H1 (cell line): ENCODE measurements around the gene GSTO1. TPM values are rescaled to one million over a fixed set of nuclear protein-coding genes. Genes with fewer than 3 reads are reported as not detected.
A peak's percentile ranks its signal among the peaks of the same experiment; 100 is the strongest.

Experiments
- CTCF ChIA-PET: fragments of 300-600 bp; sonication (Branson Sonifier 250); formaldehyde crosslinking; loops from one replicate; lab custom pipeline; 2021; ENCODE audit not compliant: partially characterized antibody; lab: Charles Lee
- POLR2A ChIA-PET: fragments of 300-600 bp; sonication (Branson Sonifier 250); formaldehyde crosslinking; loops from one replicate; lab custom pipeline; 2021; ENCODE audit warnings: inconsistent platforms; ENCODE audit not compliant: partially characterized antibody; lab: Charles Lee
- DNase-seq, 2 experiments: peaks; one replicate each; pipeline versions ENCODE4 v3.0.0 to v3.0.0-alpha.2; 2010 to 2022; ENCODE audit warnings: low spot score in 2 of 2, low read depth in 1 of 2, mixed read lengths in 1 of 2
- FAIRE-seq: peaks from 2 replicates; lab custom pipeline; 2011; peaks lifted over from hg19 to GRCh38; lab: Jason Lieb, UNC
- H2AFZ ChIP-seq: 2 replicates; pipeline ENCODE4 v1.8.1; 2012; ENCODE audit warnings: low read length, inconsistent platforms
- H2AK5ac ChIP-seq: 2 replicates; pipeline ENCODE4 v1.6.1; 2013; ENCODE audit warnings: low read depth, low read length
- H2BK120ac ChIP-seq: replicated peaks from 2 replicates; pipeline ENCODE3; 2013; ENCODE audit warnings: low read depth, low read length, inconsistent platforms
- H2BK12ac ChIP-seq: 2 replicates; pipeline ENCODE4 v1.6.1; 2013; ENCODE audit warnings: low read depth, low read length
- H2BK15ac ChIP-seq: 2 replicates; pipeline ENCODE4 v1.6.1; 2013; ENCODE audit warnings: low read length
- H2BK20ac ChIP-seq: 2 replicates; pipeline ENCODE4 v1.6.1; 2013; ENCODE audit warnings: low read length
- H2BK5ac ChIP-seq: 2 replicates; pipeline ENCODE4 v1.6.1; 2013; ENCODE audit warnings: low read depth, low read length
- H3K14ac ChIP-seq: 2 replicates; pipeline ENCODE4 v1.6.1; 2013; ENCODE audit warnings: inconsistent platforms; ENCODE audit not compliant: insufficient read length
- H3K18ac ChIP-seq: 2 replicates; pipeline ENCODE4 v1.6.1; 2013; ENCODE audit warnings: low read length; ENCODE audit errors: extremely low read depth
- H3K23ac ChIP-seq: 2 replicates; pipeline ENCODE4 v1.6.1; 2013; ENCODE audit warnings: inconsistent platforms; ENCODE audit not compliant: insufficient read length
- H3K23me2 ChIP-seq: 2 replicates; pipeline ENCODE4 v1.6.1; 2013; ENCODE audit warnings: low read depth, low read length
- H3K27ac ChIP-seq: 2 replicates; pipeline ENCODE4 v1.6.1; 2011; ENCODE audit warnings: low read depth, low read length, inconsistent platforms
- H3K27me3 ChIP-seq, 4 experiments: replicated peaks in 1 of 4; 1 replicate in 1 of 4; 2 replicates in 3 of 4; pipeline versions ENCODE4 v1.6.1 to v1.8.1; 2011 to 2013; ENCODE audit warnings: low read length in 3 of 4, mild to moderate bottlenecking in 3 of 4, inconsistent platforms in 2 of 4, mixed read lengths in 2 of 4, moderate library complexity in 1 of 4; ENCODE audit not compliant: control insufficient read depth in 3 of 4, insufficient read depth in 3 of 4; ENCODE audit errors: extremely low read depth in 1 of 4
- H3K36me3 ChIP-seq, 4 experiments: 2 replicates each; pipeline versions ENCODE4 v1.6.1 to v1.8.1; 2011 to 2013; ENCODE audit warnings: mild to moderate bottlenecking in 4 of 4, low read length in 3 of 4, moderate library complexity in 2 of 4, control low read depth in 1 of 4, inconsistent platforms in 1 of 4; ENCODE audit not compliant: insufficient read depth in 4 of 4, control insufficient read depth in 2 of 4
- H3K4ac ChIP-seq: replicated peaks from 2 replicates; pipeline ENCODE3; 2013; ENCODE audit warnings: low read length, low read depth, mixed read lengths, inconsistent platforms; ENCODE audit not compliant: insufficient read length
- H3K4me1 ChIP-seq, 4 experiments: replicated peaks in 1 of 4; 1 replicate in 1 of 4; 2 replicates in 3 of 4; pipeline versions ENCODE4 v1.6.1 to v1.8.1; 2011 to 2013; ENCODE audit warnings: low read length in 3 of 4, inconsistent platforms in 2 of 4, mixed read lengths in 1 of 4; ENCODE audit not compliant: insufficient read depth in 4 of 4, control insufficient read depth in 3 of 4
- H3K4me2 ChIP-seq, 2 experiments: 2 replicates each; pipeline versions ENCODE4 v1.6.1 to v1.8.1; 2011 to 2013; ENCODE audit warnings: low read depth in 2 of 2, low read length in 2 of 2, control low read depth in 1 of 2, inconsistent platforms in 1 of 2, mild to moderate bottlenecking in 1 of 2; ENCODE audit not compliant: insufficient read depth in 1 of 2
- H3K4me3 ChIP-seq, 4 experiments: fragments of 200-600, 300-600 bp in 1 of 4; sonication (generic), shearing (Covaris generic), sonication (Bioruptor Twin) in 1 of 4; 2 replicates each; pipeline versions ENCODE4 v1.5.1 to v1.8.1; 2011 to 2016; ENCODE audit warnings: low read length in 4 of 4, low read depth in 3 of 4, control low read depth in 2 of 4, inconsistent platforms in 2 of 4, mild to moderate bottlenecking in 2 of 4, mixed read lengths in 1 of 4, moderate library complexity in 1 of 4; ENCODE audit not compliant: insufficient read depth in 2 of 4; ENCODE audit errors: extremely low read depth in 1 of 4
- H3K56ac ChIP-seq: replicated peaks from 2 replicates; pipeline ENCODE3; 2013; ENCODE audit warnings: low read depth, mild to moderate bottlenecking, mixed read lengths, low read length, inconsistent platforms; ENCODE audit not compliant: insufficient read length
- H3K79me1 ChIP-seq: 2 replicates; pipeline ENCODE4 v1.6.1; 2013; ENCODE audit warnings: low read depth, low read length, control low read depth
- H3K79me2 ChIP-seq, 2 experiments: 2 replicates each; pipeline versions ENCODE4 v1.6.1 to v1.8.1; 2012 to 2013; ENCODE audit warnings: low read length in 2 of 2, mild to moderate bottlenecking in 2 of 2, inconsistent platforms in 1 of 2; ENCODE audit not compliant: insufficient read depth in 2 of 2, control insufficient read depth in 1 of 2
- H3K9ac ChIP-seq, 4 experiments: replicated peaks in 1 of 4; 1 replicate in 1 of 4; 2 replicates in 3 of 4; pipeline versions ENCODE4 v1.6.1 to v1.8.1; 2011 to 2013; ENCODE audit warnings: low read depth in 3 of 4, low read length in 3 of 4, control low read depth in 2 of 4, mild to moderate bottlenecking in 2 of 4, moderate library complexity in 2 of 4, inconsistent platforms in 1 of 4; ENCODE audit errors: extremely low read depth in 1 of 4
- H3K9me3 ChIP-seq, 2 experiments: 2 replicates each; pipeline versions ENCODE4 v1.6.1 to v1.8.1; 2012 to 2013; ENCODE audit warnings: mild to moderate bottlenecking in 2 of 2, moderate library complexity in 2 of 2, control low read depth in 1 of 2, inconsistent platforms in 1 of 2, low read depth in 1 of 2, low read length in 1 of 2, mixed read lengths in 1 of 2; ENCODE audit not compliant: insufficient read depth in 2 of 2
- H4K20me1 ChIP-seq, 2 experiments: replicated peaks in 1 of 2; 2 replicates each; pipeline versions ENCODE3 to v1.8.1; 2011 to 2013; ENCODE audit warnings: inconsistent platforms in 2 of 2, low read length in 2 of 2, mild to moderate bottlenecking in 1 of 2; ENCODE audit not compliant: insufficient read depth in 2 of 2, control insufficient read depth in 1 of 2
- H4K5ac ChIP-seq: 2 replicates; pipeline ENCODE4 v1.6.1; 2013; ENCODE audit warnings: low read length, low read depth, mixed read lengths, inconsistent platforms; ENCODE audit not compliant: insufficient read length
- H4K8ac ChIP-seq: 2 replicates; pipeline ENCODE4 v1.8.0; 2013; ENCODE audit warnings: mild to moderate bottlenecking, moderate library complexity, low read length, inconsistent platforms; ENCODE audit not compliant: insufficient read depth; ENCODE audit errors: extremely low read depth
- H4K91ac ChIP-seq: replicated peaks from 2 replicates; pipeline ENCODE3; 2013; ENCODE audit warnings: low read length, mixed read lengths, inconsistent platforms; ENCODE audit not compliant: insufficient read length
- ASH2L ChIP-seq: fragments of 200-600, 300-600 bp; sonication (generic); IDR thresholded peaks from one replicate; pipeline ENCODE4 v1.7.1; 2017; ENCODE audit warnings: low read length
- POLR2A ChIP-seq, 2 experiments: IDR thresholded peaks; 1 replicate in 1 of 2; 2 replicates in 1 of 2; pipeline ENCODE4 v1.6.1; 2011; ENCODE audit warnings: low read depth in 2 of 2, low read length in 2 of 2, mild to moderate bottlenecking in 2 of 2; ENCODE audit errors: control extremely low read depth in 1 of 2
- RXRA ChIP-seq: IDR thresholded peaks from 2 replicates; pipeline ENCODE4 v1.6.1; 2011; ENCODE audit warnings: low read depth, mild to moderate bottlenecking, low read length, moderate library complexity; ENCODE audit not compliant: insufficient read depth
- WGBS, 2 experiments: shearing (Covaris generic) in 1 of 2; methylation state at CpG; one replicate each; pipeline versions ENCODE4 v1.1.6 to v1.1.7; 2013 to 2015; ENCODE audit warnings: low lambda C conversion rate in 2 of 2, mixed read lengths in 2 of 2, inconsistent platforms in 1 of 2, low coverage in 1 of 2, missing lambda C conversion rate in 1 of 2; ENCODE audit not compliant: insufficient replicate concordance in 2 of 2, insufficient coverage in 1 of 2, insufficient read length in 1 of 2; ENCODE audit errors: extremely low coverage in 1 of 2, missing lambda C conversion rate in 1 of 2; 5-methylcytosine and 5-hydroxymethylcytosine counted together
- polyA plus RNA-seq, 7 experiments: library from polyadenylated mRNA; depleted of rRNA in 3 of 7; stranded (reverse) in 5 of 7; unstranded in 2 of 7; fragments of >200 nt in 5 of 7; fragments of 200-250 nt in 2 of 7; gene quantifications; 1 replicate in 5 of 7; 2 replicates in 1 of 7; 4 replicates in 1 of 7; pipeline versions ENCODE4 v1.2.1 to v1.2.3, GENCODE V29; 2011 to 2013; ENCODE audit warnings: missing spikeins in 2 of 7, mixed read lengths in 2 of 7
- total RNA-seq: library from RNA; stranded (reverse); fragmentation: NEBNext Ultra II Directional; extraction: Animal tissue kit (Norgen Biotek cat#: 25700); gene quantifications from 2 replicates; pipeline ENCODE4 v1.2.1, GENCODE V29; 2021

GSTO1 gene
- total and polyA plus RNA-seq, 2 of the 8 experiments (the other 6 are each of a cell fraction or from before 2014, with no cell fraction given) = 22.4 to 32.5 TPM

DNA sequence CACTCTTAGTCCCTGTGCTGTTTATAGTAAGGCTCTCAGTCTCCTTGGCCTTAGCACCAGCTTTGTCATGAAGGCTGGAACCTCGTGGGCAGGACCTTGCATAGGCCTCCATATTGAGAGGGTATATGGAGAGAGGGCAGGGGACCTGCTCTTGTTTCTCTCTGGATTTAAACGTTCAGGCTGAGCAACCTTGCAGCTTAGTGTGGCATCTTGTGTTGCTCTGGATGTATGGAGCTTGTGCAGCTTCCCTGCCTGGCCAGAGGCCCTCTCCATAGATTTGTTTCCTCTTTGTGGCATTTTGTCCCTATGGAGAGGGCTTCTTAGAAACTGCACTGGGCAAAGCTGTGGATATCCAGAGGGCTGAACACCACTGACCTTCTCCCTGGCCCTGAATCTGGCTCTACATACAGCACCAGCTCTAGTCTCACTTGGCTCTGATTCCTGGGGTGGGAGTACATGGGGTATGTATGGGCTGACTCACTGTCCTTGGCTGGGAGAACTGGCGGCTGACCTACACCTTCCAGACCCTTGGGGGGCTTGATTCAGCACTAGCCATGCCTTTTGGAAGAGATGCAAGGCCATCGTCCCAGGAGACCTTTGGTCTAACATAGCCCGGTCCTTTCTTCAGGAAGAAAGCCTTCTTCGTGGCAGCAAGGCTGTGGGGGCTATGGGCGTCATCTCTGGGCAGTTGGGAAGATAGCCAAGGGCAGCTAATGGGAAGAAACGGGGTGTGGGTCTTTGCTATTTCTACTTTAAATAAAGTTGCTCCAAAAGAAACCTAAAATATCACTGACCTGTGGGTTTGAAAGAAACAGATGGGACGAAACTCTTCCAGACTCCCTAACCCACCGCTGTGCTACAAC, 53.1 kb downstream of the GSTO1 start:
- POLR2A ChIA-PET = interaction anchor here (1.0 to 3.2 kb wide), 5 partner anchors 8 to 42 kb away, joined by 3 to 23 read pairs (median 4); no protein-coding TSS in a partner anchor
- peaks cover 0 to 12% of the 10 kb centered on the region in 2 experiments for H4K20me1 ChIP-seq
- no peak overlapping the region for H4K5ac ChIP-seq
- H3K18ac ChIP-seq = no peak overlapping the region
- H4K91ac ChIP-seq = no peak overlapping the region
- H2AK5ac ChIP-seq = no peak overlapping the region; the same call in 1 of the 2 replicates
- no peak for FAIRE-seq
- no peaks in the 10 kb centered on the region for H3K23me2 ChIP-seq
- no peak overlapping the region for H3K4me2 ChIP-seq
- H3K4me1 ChIP-seq = peaks cover 0 to 7% (median 3%) of the 10 kb centered on the region in 4 experiments; a peak in 3 of 7 replicates
- H3K27me3 ChIP-seq = no peaks in the 10 kb centered on the region
- H3K9ac ChIP-seq = no peak overlapping the region
- H3K4me3 ChIP-seq = no peak overlapping the region
- no peak overlapping the region for H2BK5ac ChIP-seq
- H2AFZ ChIP-seq = no peak overlapping the region
- H2BK120ac ChIP-seq = no peak overlapping the region
- TF ChIP-seq ASH2L (no peak), POLR2A (IDR thresholded peaks at IDR 0.05; ENCODE audit: control extremely low read depth in 1 of 2, low read depth in 2 of 2, low read length in 2 of 2) (peak in 1 of 2 experiments; percentile 23; a peak in 1 of 3 replicates), RXRA (no peak)
- H3K4ac ChIP-seq = no peak overlapping the region
- WGBS, 2 experiments = 84% methylated on average over 10 of the region's 10 CpGs; no CpG with 5 or more reads in 1 of the 2 experiments
- H3K79me1 ChIP-seq = no peaks in the 10 kb centered on the region; the same call in 1 of the 2 replicates
- no peak overlapping the region for H3K23ac ChIP-seq
- H2BK15ac ChIP-seq = no peak overlapping the region
- H3K9me3 ChIP-seq = peaks cover 12% of the 10 kb centered on the region in 2 experiments
- no peak overlapping the region for H2BK20ac ChIP-seq
- H2BK12ac ChIP-seq = no peak overlapping the region
- H3K79me2 ChIP-seq = peaks cover 0 to 3% of the 10 kb centered on the region in 2 experiments; a peak in 1 of 4 replicates
- no peak overlapping the region for H4K8ac ChIP-seq
- H3K36me3 ChIP-seq = peaks cover 0 to 8% (median under 1%) of the 10 kb centered on the region in 4 experiments; a peak in 3 of 8 replicates
- H3K56ac ChIP-seq = no peak overlapping the region
- no peak overlapping the region for H3K14ac ChIP-seq
- DNase-seq = no peak
- CTCF ChIA-PET = interaction anchor here (0.6 to 14.8 kb wide), 9 partner anchors 8 to 273 kb away, joined by 4 to 331 read pairs (median 61); partner anchors contain the start of genes CFAP58 and ITPRIP
- no peak overlapping the region for H3K27ac ChIP-seq
